ENCODE measurements around the gene SLU7. TPM values are rescaled to one million over a fixed set of nuclear protein-coding genes. Genes with fewer than 3 reads are reported as not detected.

Gene SLU7
- total RNA-seq, 4 donors from 2014 or later: 48.1 to 118 (median 83.8) TPM

DNA sequence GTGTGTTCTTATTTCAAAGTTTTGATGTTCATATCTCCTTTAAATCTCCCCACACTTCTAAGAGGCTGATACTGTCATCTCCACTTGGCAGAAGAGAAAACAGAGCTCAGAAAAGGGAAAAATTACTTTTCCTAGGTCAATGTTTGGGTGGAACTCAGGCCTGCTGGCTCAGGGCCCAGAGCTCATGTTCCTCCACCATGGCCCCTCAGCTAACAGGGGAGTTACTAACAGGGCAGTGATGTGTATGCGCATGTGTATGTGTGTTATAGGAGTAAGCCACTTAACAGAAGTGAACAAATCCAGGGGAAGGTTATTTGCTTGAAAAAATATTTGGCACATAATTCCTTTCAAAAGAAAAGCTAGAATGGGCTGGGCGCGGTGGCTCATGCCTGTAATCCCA is 51.0 kb downstream of the SLU7 start:
- Histone ChIP-seq H3K27me3 (no peaks in the 10 kb centered on the region), H3K4me1 (peaks cover 27% of the 10 kb centered on the region), H3K36me3 (no peaks in the 10 kb centered on the region), H3K27ac (no peak overlapping the region), H3K4me3 (no peak overlapping the region), H3K9me3 (no peaks in the 10 kb centered on the region)
- 85% methylated on average over 3 of the region's 3 CpGs for WGBS
- peak in 1 of 2 donors; percentile 48 for DNase-seq (ENCODE audit: low spot score in 2 of 2)
- TF ChIP-seq POLR2AphosphoS5 (IDR thresholded peaks at IDR 0.05): no peak
- TF ChIP-seq POLR2A (IDR thresholded peaks at IDR 0.05): no peak
- TF ChIP-seq, protein P1, sequence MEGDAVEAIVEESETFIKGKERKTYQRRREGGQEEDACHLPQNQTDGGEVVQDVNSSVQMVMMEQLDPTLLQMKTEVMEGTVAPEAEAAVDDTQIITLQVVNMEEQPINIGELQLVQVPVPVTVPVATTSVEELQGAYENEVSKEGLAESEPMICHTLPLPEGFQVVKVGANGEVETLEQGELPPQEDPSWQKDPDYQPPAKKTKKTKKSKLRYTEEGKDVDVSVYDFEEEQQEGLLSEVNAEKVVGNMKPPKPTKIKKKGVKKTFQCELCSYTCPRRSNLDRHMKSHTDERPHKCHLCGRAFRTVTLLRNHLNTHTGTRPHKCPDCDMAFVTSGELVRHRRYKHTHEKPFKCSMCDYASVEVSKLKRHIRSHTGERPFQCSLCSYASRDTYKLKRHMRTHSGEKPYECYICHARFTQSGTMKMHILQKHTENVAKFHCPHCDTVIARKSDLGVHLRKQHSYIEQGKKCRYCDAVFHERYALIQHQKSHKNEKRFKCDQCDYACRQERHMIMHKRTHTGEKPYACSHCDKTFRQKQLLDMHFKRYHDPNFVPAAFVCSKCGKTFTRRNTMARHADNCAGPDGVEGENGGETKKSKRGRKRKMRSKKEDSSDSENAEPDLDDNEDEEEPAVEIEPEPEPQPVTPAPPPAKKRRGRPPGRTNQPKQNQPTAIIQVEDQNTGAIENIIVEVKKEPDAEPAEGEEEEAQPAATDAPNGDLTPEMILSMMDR (IDR thresholded peaks at IDR 0.05): no peak
- TF ChIP-seq EP300 (IDR thresholded peaks at IDR 0.05): no peak

DNA sequence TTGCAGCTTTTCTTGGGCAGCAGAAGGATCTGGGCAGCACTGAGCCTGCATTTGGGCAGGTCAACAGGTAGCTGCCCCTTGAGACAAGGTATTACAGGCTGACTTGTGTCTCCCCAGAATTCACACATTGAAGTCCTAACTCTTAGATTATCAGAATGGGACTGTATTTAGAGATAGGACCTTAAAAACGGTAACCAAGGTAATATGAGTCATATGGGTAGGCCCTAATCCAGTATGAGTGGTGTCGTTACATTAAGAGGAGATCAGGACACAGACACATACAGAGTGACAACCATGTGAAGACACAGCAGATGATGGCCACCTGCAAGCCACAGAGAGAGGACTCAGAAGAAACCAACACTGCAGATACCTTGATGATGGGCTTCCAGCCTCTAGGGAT is 51.6 kb downstream of the SLU7 start:
- H3K9me3 ChIP-seq: no peaks in the 10 kb centered on the region
- H3K36me3 ChIP-seq: no peaks in the 10 kb centered on the region
- peaks cover 28% of the 10 kb centered on the region for H3K4me1 ChIP-seq
- H3K27me3 ChIP-seq: no peaks in the 10 kb centered on the region
- WGBS: 42% methylated on average over 2 of the region's 2 CpGs
- no peak for DNase-seq (ENCODE audit: low spot score in 2 of 2)
- H3K27ac ChIP-seq: no peak overlapping the region
- TF ChIP-seq, protein P1 (IDR thresholded peaks at IDR 0.05): no peak
- TF ChIP-seq EP300 (IDR thresholded peaks at IDR 0.05) (no peak), POLR2AphosphoS5 (IDR thresholded peaks at IDR 0.05) (no peak), POLR2A (IDR thresholded peaks at IDR 0.05) (no peak)
- H3K4me3 ChIP-seq: no peak overlapping the region

DNA sequence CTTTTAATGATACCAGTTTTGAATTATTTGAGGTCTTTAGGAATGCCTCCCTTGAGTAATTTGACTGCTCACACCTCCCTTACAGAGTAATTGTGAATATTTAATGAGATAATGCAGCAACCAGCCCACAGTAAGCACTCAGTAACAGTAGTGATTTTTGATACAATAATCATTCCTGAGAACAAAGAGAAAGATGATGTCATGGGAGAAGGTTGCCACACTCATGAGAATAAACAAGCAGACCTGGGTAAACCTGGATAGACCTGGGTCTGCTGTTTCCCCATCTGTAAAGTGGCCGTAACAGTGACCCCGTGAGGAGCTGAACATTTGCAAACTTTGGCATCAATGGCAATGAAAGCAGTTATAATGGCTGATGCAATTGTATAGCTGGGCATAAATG is 52.7 kb downstream of the SLU7 start:
- Histone ChIP-seq H3K27me3 (no peaks in the 10 kb centered on the region), H3K27ac (no peak overlapping the region), H3K4me1 (peaks cover 29% of the 10 kb centered on the region), H3K4me3 (no peak overlapping the region), H3K9me3 (no peaks in the 10 kb centered on the region), H3K36me3 (no peaks in the 10 kb centered on the region)
- no peak for DNase-seq (ENCODE audit: low spot score in 2 of 2)
- TF ChIP-seq, protein P1 (IDR thresholded peaks at IDR 0.05): no peak
- TF ChIP-seq POLR2A (IDR thresholded peaks at IDR 0.05): no peak
- no peak for TF ChIP-seq POLR2AphosphoS5 (IDR thresholded peaks at IDR 0.05)
- TF ChIP-seq EP300 (IDR thresholded peaks at IDR 0.05): no peak
- WGBS: 89% methylated on average over 2 of the region's 2 CpGs

DNA sequence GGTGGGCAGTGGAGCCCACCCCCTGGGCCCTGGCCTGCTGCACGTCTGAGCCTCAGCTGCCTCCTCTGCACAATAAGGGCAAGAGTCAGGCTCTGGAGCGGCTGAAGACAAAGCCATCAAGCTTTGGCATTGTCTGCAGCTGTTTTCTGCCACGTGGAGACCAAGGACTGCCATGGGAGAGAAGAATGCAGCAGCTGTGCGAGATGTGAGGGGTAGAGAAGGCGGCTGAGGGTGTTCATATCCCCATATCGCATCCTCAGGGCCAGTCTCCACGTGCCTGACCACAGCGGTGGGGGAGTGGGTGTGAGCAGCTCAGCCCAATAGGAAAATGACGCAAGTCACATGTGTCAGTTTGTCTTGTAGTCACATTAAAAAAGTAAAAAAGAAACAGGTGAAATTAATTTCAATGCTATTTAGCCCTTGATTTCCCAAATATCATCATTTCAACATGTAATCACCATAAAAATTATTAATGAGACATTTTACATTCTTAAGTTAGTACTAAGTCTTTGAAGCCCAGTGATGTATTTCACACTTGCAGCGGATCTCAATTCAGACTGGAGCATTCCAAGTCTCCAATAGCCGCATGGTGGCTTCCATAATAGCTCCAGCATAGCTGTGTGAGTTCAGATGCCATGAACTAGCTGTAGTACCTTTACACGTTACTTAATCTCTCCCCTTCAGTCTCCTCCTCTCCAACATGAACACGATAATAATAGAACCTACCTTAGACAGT is 55.1 kb downstream of the SLU7 start:
- Histone ChIP-seq H3K36me3 (no peaks in the 10 kb centered on the region), H3K4me1 (peaks cover 34% of the 10 kb centered on the region), H3K27me3 (no peaks in the 10 kb centered on the region), H3K4me3 (no peak overlapping the region), H3K27ac (peak overlapping the region; percentile 64), H3K9me3 (no peaks in the 10 kb centered on the region)
- no peak for DNase-seq (ENCODE audit: low spot score in 2 of 2)
- WGBS: 56% methylated on average over 13 of the region's 13 CpGs
- TF ChIP-seq EP300 (IDR thresholded peaks at IDR 0.05) (no peak), POLR2AphosphoS5 (IDR thresholded peaks at IDR 0.05) (no peak), POLR2A (IDR thresholded peaks at IDR 0.05) (no peak)
- TF ChIP-seq, protein P1 (IDR thresholded peaks at IDR 0.05): no peak

DNA sequence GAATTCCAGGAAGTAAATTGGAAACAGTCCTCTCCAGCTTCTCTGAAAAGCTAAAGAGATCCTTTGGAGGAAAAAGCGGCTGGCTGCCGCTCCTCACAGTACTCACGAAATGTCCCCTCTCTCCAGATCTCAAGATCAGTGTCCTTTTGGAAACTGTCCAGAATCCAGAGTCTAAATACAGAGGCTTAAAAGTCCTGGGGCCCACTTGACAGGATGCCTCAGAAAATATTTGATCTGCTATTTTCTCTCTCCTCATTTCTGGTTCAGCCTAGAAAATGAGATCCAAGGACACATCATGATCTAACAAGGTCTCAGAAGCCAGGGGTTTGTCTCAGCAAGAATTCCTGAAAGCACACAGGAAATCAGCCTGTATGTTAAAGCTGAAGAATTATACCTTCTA is 55.7 kb downstream of the SLU7 start:
- H3K36me3 ChIP-seq: no peaks in the 10 kb centered on the region
- peak overlapping the region; percentile 64 for H3K27ac ChIP-seq
- H3K4me3 ChIP-seq: no peak overlapping the region
- 49% methylated on average over 3 of the region's 3 CpGs for WGBS
- TF ChIP-seq POLR2AphosphoS5 (IDR thresholded peaks at IDR 0.05) (no peak), POLR2A (IDR thresholded peaks at IDR 0.05) (no peak)
- no peak for DNase-seq (ENCODE audit: low spot score in 2 of 2)
- no peaks in the 10 kb centered on the region for H3K27me3 ChIP-seq
- H3K4me1 ChIP-seq: peaks cover 40% of the 10 kb centered on the region
- H3K9me3 ChIP-seq: no peaks in the 10 kb centered on the region

Measured in suprapubic skin (tissue), 4 donors.